AG09309 (cell line): ENCODE data around the gene CRYGN.

Experiments used
- DNase-seq: peaks from one replicate; pipeline ENCODE4 v3.0.0-alpha.2; 2010; ENCODE audit warnings: low read depth
- H3K4me3 ChIP-seq: 2 replicates; pipeline ENCODE4 v1.5.1; 2011; ENCODE audit warnings: mild to moderate bottlenecking, low read depth, low read length, moderate library complexity; ENCODE audit not compliant: control insufficient read depth
- TF ChIP-seq, protein P1 (sequence below): IDR thresholded peaks from 2 replicates; pipeline ENCODE4 v1.5.1; 2011; ENCODE audit warnings: mild to moderate bottlenecking, low read depth, low read length, inconsistent platforms; ENCODE audit not compliant: insufficient read depth, control insufficient read depth; ENCODE audit errors: missing control alignments

The CRYGN gene

DNA sequence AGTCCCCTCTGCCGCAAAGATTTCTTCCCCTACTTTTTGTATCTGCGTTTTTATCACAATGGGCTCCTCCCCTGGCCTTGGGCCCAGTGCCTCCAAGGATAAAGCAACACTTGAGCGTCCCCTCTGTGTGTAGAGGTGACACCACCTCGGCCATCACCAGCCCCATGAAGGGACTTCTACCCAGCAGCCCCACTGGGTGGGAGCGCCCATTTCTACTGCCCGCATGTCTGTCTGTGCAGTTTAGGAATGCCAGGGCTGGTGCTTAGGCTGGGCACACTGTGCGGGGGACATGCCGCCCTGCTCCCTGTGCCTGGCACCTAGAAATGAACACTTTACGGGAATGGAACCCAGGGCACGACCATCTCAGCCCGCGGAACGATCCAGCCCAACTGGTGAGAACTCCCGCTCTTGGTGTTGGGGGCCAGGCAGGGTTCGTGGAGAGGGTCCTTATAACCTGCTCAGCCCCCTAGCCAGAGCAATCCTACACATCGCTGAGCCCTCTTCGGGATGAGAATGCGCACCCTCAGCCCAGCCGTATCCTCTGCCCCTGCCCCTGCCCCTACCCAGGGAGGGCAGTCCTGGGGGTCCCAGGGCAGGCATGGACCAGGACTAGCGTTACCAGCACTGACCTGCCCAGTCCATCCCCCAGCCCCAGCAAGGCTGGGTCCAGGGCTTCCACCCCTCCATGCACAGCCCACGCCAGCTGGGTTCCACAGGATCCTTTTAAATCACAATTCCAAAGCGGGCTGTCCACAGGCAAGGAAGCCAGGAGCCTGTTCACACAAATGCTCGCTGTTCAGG is 12.8 kb downstream of the CRYGN start:
- H3K4me3 ChIP-seq, result no peak overlapping the region
- DNase-seq, result no peak
- TF ChIP-seq, protein P1, sequence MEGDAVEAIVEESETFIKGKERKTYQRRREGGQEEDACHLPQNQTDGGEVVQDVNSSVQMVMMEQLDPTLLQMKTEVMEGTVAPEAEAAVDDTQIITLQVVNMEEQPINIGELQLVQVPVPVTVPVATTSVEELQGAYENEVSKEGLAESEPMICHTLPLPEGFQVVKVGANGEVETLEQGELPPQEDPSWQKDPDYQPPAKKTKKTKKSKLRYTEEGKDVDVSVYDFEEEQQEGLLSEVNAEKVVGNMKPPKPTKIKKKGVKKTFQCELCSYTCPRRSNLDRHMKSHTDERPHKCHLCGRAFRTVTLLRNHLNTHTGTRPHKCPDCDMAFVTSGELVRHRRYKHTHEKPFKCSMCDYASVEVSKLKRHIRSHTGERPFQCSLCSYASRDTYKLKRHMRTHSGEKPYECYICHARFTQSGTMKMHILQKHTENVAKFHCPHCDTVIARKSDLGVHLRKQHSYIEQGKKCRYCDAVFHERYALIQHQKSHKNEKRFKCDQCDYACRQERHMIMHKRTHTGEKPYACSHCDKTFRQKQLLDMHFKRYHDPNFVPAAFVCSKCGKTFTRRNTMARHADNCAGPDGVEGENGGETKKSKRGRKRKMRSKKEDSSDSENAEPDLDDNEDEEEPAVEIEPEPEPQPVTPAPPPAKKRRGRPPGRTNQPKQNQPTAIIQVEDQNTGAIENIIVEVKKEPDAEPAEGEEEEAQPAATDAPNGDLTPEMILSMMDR, result no peak

DNA sequence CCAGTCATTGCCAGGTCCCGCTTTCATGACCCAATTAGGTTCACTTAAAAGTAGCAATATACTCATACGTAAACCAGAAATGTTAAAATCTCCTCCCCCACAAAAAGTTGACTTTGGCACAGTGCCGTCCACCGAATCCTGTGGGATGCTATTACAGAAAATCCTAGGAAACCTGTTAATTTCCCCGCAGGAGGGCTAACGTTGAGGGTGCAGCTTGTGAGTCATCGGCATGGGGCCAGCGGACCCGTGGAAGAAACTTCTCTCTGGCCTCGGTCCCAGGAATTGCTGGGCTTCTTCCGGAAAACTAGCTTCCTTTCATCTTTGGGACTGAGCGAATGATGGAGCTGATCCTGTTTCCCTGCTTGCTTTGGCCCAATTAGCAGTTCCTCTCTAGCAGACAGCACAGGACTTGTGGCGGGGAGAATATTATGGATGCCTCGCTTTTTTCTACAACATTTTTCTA is 13.5 kb downstream of the CRYGN start:
- DNase-seq, result peak; percentile 81
- H3K4me3 ChIP-seq, result no peak overlapping the region
- TF ChIP-seq, protein P1, result no peak

DNA sequence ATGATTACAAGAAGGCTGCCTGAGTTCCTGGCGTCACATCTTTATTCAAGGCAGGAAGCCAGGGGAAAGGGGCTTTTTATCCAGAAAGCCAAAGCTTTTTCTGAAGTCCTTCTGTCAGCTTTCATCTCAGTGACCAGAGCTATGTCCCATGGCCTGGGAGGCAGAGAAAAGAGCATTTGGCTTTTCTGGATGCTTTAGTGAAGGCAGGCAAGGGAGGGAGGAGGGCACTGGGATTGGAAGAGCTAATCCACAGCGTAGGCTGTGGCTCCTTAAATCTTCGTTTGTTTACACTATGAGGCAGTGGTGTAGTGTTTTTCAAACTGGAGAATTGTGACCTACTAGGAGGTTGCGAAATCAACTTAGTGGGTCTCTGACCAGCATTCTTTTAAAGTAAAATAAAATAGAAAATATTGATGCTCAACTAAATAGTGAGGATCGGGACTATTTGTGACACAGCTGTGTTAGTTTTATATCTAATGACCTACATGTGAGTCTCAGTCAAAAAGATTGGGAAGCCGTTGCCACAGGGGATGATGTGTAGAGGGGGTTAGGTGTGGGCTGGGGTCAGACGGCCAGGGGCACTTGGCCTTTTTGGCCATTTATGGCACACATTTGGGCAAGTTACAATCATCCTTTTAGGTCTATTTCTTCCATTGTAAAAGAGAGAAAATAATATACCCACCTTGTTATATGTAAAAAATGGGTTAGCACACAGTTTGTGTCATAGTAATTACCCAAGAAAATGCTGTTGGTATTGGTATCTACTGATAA is 14.1 kb downstream of the CRYGN start:
- TF ChIP-seq, protein P1, result no peak
- H3K4me3 ChIP-seq, result no peak overlapping the region
- DNase-seq, result peak; percentile 77

DNA sequence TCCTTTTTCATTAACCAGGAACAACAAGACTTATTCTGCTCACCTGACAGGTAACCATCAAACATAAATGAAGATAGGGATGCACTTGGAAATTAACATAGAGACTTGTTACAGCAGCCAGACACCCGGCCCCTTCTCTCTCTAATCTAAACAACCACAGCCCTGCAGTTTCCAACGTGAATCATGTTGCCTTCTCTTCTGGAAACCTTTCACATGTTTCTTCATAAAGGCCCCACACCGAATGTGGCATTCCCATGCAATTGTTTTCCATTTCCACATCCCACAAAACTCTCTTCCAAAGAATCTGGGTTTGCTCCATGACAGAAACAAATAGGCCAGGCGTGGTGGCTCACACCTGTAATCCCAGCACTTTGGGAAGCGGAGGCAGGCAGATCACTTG is 15.1 kb downstream of the CRYGN start:
- TF ChIP-seq, protein P1, result no peak
- peak; percentile 23 for DNase-seq
- H3K4me3 ChIP-seq, result no peak overlapping the region

DNA sequence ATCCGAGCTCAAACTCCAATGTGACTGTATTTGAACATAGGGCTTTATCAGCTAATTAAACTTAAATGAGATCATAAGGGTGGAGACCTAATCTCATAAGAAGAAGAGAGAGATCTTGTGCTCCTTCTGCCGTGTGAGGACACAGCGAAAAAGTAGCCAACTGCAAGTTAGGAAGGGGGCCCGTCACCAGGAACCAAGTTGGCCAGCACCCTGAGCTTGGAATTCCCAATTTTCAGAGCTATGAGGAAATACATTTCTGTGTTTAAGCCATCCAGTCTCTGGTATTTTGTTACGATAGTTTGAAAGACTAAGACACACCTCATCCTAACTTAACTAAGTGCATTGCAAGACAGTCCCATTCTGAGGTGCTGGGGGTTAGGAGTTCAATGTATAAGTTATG is 16.0 kb downstream of the CRYGN start:
- TF ChIP-seq, protein P1, result no peak
- no peak overlapping the region for H3K4me3 ChIP-seq
- DNase-seq, result no peak

DNA sequence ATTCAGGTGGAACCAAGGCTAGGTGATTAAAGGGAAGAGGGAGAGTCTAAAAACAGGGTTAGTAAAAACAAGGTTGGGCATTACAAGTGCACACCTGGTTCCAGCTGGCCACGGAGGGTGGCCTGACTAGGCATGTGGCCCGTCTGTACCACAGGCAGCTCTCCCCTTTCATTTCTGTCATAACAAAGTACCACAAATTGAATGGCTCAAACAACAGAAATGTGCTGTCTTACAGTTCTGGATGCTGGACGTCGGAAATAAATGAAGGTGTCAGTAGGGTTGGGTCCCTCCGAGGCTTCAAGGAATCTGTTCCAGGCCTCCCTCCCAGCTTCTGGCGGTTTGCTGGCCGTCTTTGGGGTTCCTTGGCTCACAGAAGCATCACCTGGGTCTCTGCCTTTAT is 16.7 kb downstream of the CRYGN start:
- TF ChIP-seq, protein P1, result no peak
- DNase-seq, result no peak
- no peak overlapping the region for H3K4me3 ChIP-seq
